Stimulated activated CD8-positive, alpha-beta memory T cell treated with anti-CD3 and anti-CD28 coated beads, Interleukin-12 subunit alpha, Interleukin-12 subunit beta, amount 100 ng/mL, for 1 hour (primary cell): ENCODE measurements around the gene SNRNP25.
"Not testable (repeated sequence)": the region's sequence is repeated elsewhere in the genome, so short reads cannot be mapped to it uniquely, and the experiment has no call there.

Experiments
- DNase-seq: peaks from one replicate; pipeline ENCODE4 v3.0.0-alpha.2; 2020; ENCODE audit warnings: low read depth

Gene SNRNP25

GRCh38 chr16:42069-42457 lies 11.6 kb upstream of the SNRNP25 start:
- DNase-seq = no peak

- no peak for DNase-seq
Observed at GRCh38 chr16:42691-43090, 10.9 kb upstream of the SNRNP25 start.

GRCh38 chr16:43294-43693 lies 10.3 kb upstream of the SNRNP25 start:
- DNase-seq = no peak

GRCh38 chr16:44655-45054 lies 9.0 kb upstream of the SNRNP25 start:
- DNase-seq = no peak

- DNase-seq = no peak
Observed at GRCh38 chr16:45454-45853, 8.2 kb upstream of the SNRNP25 start.

GRCh38 chr16:46510-46909 lies 7.1 kb upstream of the SNRNP25 start:
- DNase-seq = not testable (repeated sequence)

GRCh38 chr16:47234-47633 lies 6.4 kb upstream of the SNRNP25 start:
- DNase-seq = no peak

- no peak for DNase-seq
Observed at GRCh38 chr16:50769-51591, 2.6 kb upstream of the SNRNP25 start.

GRCh38 chr16:54237-54581 lies 581 bp downstream of the SNRNP25 start:
- no peak for DNase-seq

GRCh38 chr16:55571-56136 lies 2.0 kb downstream of the SNRNP25 start:
- DNase-seq = no peak

- DNase-seq = no peak
Observed at GRCh38 chr16:56231-56927, 2.8 kb downstream of the SNRNP25 start.

- no peak for DNase-seq
Observed at GRCh38 chr16:57711-58110, 4.1 kb downstream of the SNRNP25 start.

- no peak for DNase-seq
Observed at GRCh38 chr16:58491-59439, 5.1 kb downstream of the SNRNP25 start.

- DNase-seq = no peak
Observed at GRCh38 chr16:59440-60059, 5.9 kb downstream of the SNRNP25 start.

- no peak for DNase-seq
Observed at GRCh38 chr16:60166-60565, 6.5 kb downstream of the SNRNP25 start.

- no peak for DNase-seq
Observed at GRCh38 chr16:60929-61878, 7.6 kb downstream of the SNRNP25 start.

- DNase-seq = no peak
Observed at GRCh38 chr16:61879-62281, 8.3 kb downstream of the SNRNP25 start.

- no peak for DNase-seq
Observed at GRCh38 chr16:62283-62967, 8.8 kb downstream of the SNRNP25 start.

- no peak for DNase-seq
Observed at GRCh38 chr16:62968-63391, 9.4 kb downstream of the SNRNP25 start.

- DNase-seq = no peak
Observed at GRCh38 chr16:63466-63865, 9.8 kb downstream of the SNRNP25 start.
